Nucleus accumbens (tissue), 56 donors: ENCODE results near the gene WDR72.

Experiments used
- DNase-seq, 56 donors: peaks; one replicate each; lab custom pipeline; 2025; lab: John Stamatoyannopoulos, UW

The WDR72 gene

DNA sequence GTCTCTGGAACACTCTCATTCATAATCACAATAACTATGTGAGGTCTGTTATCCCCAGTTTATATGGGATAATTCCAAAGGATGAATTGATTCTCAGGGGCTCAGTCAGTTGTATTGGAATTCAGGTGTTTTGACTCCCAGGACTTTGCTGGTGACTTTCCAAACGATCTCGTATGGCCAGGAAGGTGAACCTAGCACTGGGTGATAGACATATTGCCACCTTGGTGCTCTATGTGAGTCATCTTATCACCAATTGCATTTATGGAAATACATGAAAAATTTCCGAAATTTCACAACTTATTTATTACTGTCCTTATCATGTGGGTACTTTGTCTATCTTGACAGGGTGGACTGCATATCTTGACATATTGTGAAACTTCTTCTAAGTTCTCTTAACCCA, 287.3 kb downstream of the WDR72 start:
- DNase-seq, result no peak

GRCh38 chr15:53470743-53471142, 288.7 kb downstream of the WDR72 start:
- DNase-seq, result no peak

DNA sequence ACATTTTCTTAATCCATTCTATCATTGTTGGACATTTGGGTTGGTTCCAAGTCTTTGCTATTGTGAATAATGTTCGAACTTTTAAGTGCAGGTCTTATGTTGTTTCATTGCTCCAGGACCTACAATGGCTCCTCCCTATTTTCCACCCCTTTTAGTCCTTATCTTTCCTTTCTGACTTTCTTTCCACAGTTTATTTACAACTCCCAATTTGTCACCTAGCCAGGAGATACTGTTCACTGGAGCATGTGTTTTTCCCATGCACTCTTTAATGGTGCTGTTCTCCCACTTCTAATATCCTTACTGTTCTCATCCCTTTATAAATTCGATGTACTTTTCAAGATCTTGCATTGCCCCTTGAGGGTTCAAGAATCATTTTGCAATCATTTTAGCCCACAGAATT, 290.0 kb downstream of the WDR72 start:
- DNase-seq, result no peak
